Esophagus (tissue), 2 donors: ENCODE measurements around the gene SLC6A3. TPM values are rescaled to one million over a fixed set of nuclear protein-coding genes. Genes with fewer than 3 reads are reported as not detected.

Source experiments
- H3K27ac ChIP-seq, 2 donors: one replicate each; pipeline ENCODE4 v1.5.1; 2013; ENCODE audit warnings: low read depth in 2 of 2, mild to moderate bottlenecking in 2 of 2, inconsistent platforms in 1 of 2, low read length in 1 of 2, moderate library complexity in 1 of 2
- H3K27me3 ChIP-seq, 2 donors: one replicate each; pipeline ENCODE4 v1.6.1; 2013; ENCODE audit warnings: low read length in 2 of 2, control low read depth in 1 of 2, mild to moderate bottlenecking in 1 of 2; ENCODE audit not compliant: insufficient read depth in 2 of 2, control insufficient read depth in 1 of 2
- H3K36me3 ChIP-seq, 2 donors: one replicate each; pipeline ENCODE4 v1.6.1; 2013; ENCODE audit warnings: low read length in 1 of 2; ENCODE audit not compliant: control insufficient read depth in 2 of 2, insufficient read depth in 2 of 2
- H3K4me1 ChIP-seq, 2 donors: one replicate each; pipeline ENCODE4 v1.6.1; 2013; ENCODE audit warnings: low read length in 1 of 2; ENCODE audit not compliant: control insufficient read depth in 2 of 2, insufficient read depth in 2 of 2
- H3K4me3 ChIP-seq, 2 donors: one replicate each; pipeline ENCODE4 v1.5.1; 2013; ENCODE audit warnings: low read length in 2 of 2, mild to moderate bottlenecking in 2 of 2, low read depth in 1 of 2, moderate library complexity in 1 of 2
- H3K9me3 ChIP-seq, 2 donors: one replicate each; pipeline ENCODE4 v1.6.1; 2013; ENCODE audit warnings: mild to moderate bottlenecking in 2 of 2, low read depth in 1 of 2, low read length in 1 of 2, moderate library complexity in 1 of 2; ENCODE audit not compliant: control insufficient read depth in 2 of 2, insufficient read depth in 1 of 2
- WGBS, 2 donors: extraction: QIAGEN DNeasy Blood & Tissue Kit; methylation state at CpG; one replicate each; pipeline ENCODE4 v1.1.7; 2013; 5-methylcytosine and 5-hydroxymethylcytosine counted together
- polyA plus RNA-seq, 2 donors: library from polyadenylated mRNA; stranded (reverse); fragments of 200-250 nt; gene quantifications; one replicate each; pipeline ENCODE4 v1.2.3, GENCODE V29; 2013
- donor health status: healthy with polysubstance abuse.
- donor health status: Bipolar disorder and iron deficiency.

SLC6A3 gene
- polyA plus RNA-seq, 2 donors = 0.11 TPM; not detected in 1

GRCh38 chr5:1387059-1387755 lies 58.0 kb downstream of the SLC6A3 start:
- Histone ChIP-seq H3K9me3 (no peaks in the 10 kb centered on the region), H3K4me3 (no peak overlapping the region), H3K27ac (no peak overlapping the region), H3K4me1 (peaks cover 0 to 13% of the 10 kb centered on the region in 2 donors), H3K27me3 (peaks cover 0 to 4% of the 10 kb centered on the region in 2 donors), H3K36me3 (no peaks in the 10 kb centered on the region)
- 64 to 68% methylated on average over 11 of the region's 11 CpGs for WGBS, 2 donors

DNA sequence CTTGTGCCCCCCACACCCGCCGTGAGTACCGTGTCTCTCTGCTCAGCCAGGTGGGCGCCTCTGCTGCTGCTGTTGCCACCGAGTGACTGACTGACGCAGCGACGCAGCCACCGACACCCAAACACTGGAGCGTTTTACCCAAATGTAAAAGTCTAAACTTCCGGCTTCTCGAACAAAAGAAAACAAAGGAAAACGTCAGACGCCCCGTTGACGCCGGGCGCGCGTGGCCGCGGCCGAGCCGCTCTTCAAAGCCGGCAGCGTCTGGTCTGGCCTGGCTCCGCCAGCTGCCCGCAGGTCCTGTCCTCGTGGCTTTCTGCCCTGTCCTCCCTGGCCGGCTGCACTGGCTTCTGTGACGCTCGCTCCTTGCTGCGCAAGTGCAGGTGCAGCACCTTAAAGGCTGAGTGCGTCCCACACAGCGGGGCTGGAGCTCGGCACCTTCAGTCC lies 58.9 kb downstream of the SLC6A3 start:
- peaks cover 0 to 4% of the 10 kb centered on the region in 2 donors for H3K27me3 ChIP-seq
- H3K4me3 ChIP-seq = peak overlapping the region; percentile 57 to 58
- no peaks in the 10 kb centered on the region for H3K9me3 ChIP-seq
- H3K27ac ChIP-seq = peak overlapping the region; percentile 76 to 81
- WGBS, 2 donors = 0 to 1% methylated on average over 33 to 36 of the region's 36 CpGs
- no peaks in the 10 kb centered on the region for H3K36me3 ChIP-seq
- peaks cover 0 to 13% of the 10 kb centered on the region in 2 donors for H3K4me1 ChIP-seq

DNA sequence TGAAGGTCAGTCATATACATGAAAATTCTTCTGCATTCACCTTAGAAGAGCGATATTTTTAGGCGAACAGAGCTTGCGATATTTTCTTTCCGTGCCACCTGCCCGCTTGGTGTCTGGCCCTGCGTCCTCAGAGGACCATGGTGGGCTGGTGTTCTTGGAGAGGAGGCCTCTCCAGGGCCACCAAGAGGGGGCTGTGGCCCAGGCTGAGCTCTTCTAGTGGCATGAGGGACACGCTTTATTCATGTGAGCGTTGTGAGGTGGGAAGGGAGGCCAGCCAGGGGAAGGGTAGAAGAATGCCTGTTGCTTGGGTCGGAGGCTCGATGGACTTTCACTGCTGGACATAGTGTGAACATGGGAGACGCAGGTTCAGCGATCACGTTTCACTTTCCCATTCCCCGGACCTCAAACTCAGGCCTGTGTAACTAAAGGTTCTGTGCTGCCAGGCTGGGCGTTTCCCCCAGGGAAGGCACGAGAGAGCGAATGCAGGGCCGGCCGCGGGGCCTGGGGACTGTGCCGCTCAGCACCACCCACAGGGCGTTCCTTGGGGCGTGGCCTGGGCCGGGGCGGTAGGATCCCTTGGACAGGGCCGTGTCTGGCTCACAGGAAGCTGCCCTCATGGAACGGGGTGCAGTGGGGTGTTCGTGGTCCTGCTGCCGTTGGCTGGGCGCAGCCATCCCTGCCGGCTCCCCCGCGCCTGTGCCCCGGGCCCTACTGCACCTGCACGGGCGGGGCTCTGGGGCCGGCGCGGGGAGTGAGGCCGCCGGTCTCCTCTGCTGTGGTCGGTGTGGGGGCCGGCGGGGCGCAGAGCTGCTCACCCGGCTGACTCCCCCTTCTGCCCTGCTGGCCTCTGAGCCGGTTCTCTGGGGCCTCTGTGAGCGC lies 59.6 kb downstream of the SLC6A3 start:
- Histone ChIP-seq H3K4me3 (peak overlapping the region; percentile 57 to 58), H3K9me3 (no peaks in the 10 kb centered on the region), H3K27ac (peak overlapping the region; percentile 76 to 81), H3K36me3 (no peaks in the 10 kb centered on the region), H3K27me3 (peaks cover 0 to 4% of the 10 kb centered on the region in 2 donors), H3K4me1 (peaks cover 0 to 13% of the 10 kb centered on the region in 2 donors)
- WGBS, 2 donors = 11 to 12% methylated on average over 40 to 48 of the region's 48 CpGs

- 67 to 74% methylated on average over 10 of the region's 10 CpGs for WGBS, 2 donors
- Histone ChIP-seq H3K36me3 (no peaks in the 10 kb centered on the region), H3K4me1 (peaks cover 0 to 13% of the 10 kb centered on the region in 2 donors), H3K9me3 (no peaks in the 10 kb centered on the region), H3K4me3 (no peak overlapping the region), H3K27ac (no peak overlapping the region), H3K27me3 (peaks cover 0 to 4% of the 10 kb centered on the region in 2 donors)
These were observed 60.7 kb downstream of the SLC6A3 start for GRCh38 chr5:1384521-1384920.

DNA sequence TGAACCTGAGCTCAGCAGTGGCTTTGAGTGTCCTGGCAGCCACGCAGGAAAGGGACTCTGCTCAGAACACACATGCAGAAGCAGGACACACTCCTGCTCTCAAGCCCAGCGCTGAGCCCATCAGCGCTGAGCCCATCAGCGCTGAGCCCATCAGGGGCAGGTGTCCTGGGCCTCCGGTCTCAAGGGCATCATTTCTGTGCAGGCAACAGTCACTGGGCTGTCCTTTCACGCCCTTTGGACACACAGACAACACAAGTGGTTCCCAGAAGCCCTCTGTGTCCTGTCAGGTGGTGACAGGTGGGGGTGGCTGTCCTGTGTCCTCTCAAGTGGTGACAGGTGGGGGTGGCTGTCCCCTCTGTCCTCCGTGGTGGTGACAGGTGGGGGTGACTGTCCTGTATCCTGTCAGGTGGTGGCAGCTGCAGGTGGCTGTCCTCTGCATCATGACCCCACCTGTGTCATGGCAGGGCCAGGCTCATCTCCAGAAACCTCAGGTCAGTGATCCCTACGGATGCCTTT lies 61.3 kb downstream of the SLC6A3 start:
- Histone ChIP-seq H3K27me3 (peaks cover 0 to 4% of the 10 kb centered on the region in 2 donors), H3K4me3 (no peak overlapping the region), H3K9me3 (no peaks in the 10 kb centered on the region), H3K27ac (no peak overlapping the region), H3K4me1 (peaks cover 0 to 13% of the 10 kb centered on the region in 2 donors), H3K36me3 (no peaks in the 10 kb centered on the region)
- WGBS, 2 donors = 78 to 80% methylated on average over 8 of the region's 8 CpGs

DNA sequence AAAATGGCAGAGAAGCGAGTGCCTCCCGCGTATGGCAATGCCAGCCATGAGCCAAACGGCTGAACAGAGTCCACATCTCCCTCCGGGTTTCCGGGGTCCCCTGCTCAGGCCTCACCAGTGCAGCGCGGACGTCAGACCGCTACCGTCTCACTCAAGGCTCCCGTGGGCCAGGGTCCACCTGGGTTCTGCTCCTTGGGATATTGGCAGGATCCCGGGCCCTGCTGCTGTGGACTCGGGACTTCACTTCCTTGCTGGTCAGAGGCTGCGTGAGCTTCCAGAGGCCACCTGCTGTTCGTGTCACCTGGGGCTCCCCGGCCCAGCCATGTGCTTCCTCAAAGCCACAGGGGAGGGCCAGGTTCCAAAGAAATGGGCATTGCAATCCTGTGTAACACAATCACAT lies 61.9 kb downstream of the SLC6A3 start:
- Histone ChIP-seq H3K4me3 (no peak overlapping the region), H3K4me1 (peaks cover 0 to 13% of the 10 kb centered on the region in 2 donors), H3K27me3 (peaks cover 0 to 4% of the 10 kb centered on the region in 2 donors), H3K36me3 (no peaks in the 10 kb centered on the region), H3K9me3 (no peaks in the 10 kb centered on the region), H3K27ac (no peak overlapping the region)
- WGBS, 2 donors = 71 to 78% methylated on average over 17 of the region's 17 CpGs

- Histone ChIP-seq H3K9me3 (no peaks in the 10 kb centered on the region), H3K4me1 (peaks cover 0 to 12% of the 10 kb centered on the region in 2 donors), H3K27me3 (peaks cover 0 to 4% of the 10 kb centered on the region in 2 donors), H3K4me3 (no peak overlapping the region), H3K27ac (no peak overlapping the region), H3K36me3 (no peaks in the 10 kb centered on the region)
- WGBS, 2 donors = 87 to 88% methylated on average over 17 to 18 of the region's 18 CpGs
These were observed 63.0 kb downstream of the SLC6A3 start for GRCh38 chr5:1382248-1382700.

GRCh38 chr5:1381370-1382247 lies 63.6 kb downstream of the SLC6A3 start:
- 86 to 88% methylated on average over 25 of the region's 25 CpGs for WGBS, 2 donors
- H3K36me3 ChIP-seq = no peaks in the 10 kb centered on the region
- H3K4me1 ChIP-seq = peaks cover 0 to 7% of the 10 kb centered on the region in 2 donors
- no peak overlapping the region for H3K27ac ChIP-seq
- H3K4me3 ChIP-seq = no peak overlapping the region
- no peaks in the 10 kb centered on the region for H3K9me3 ChIP-seq
- H3K27me3 ChIP-seq = peaks cover 0 to under 1% of the 10 kb centered on the region in 2 donors

DNA sequence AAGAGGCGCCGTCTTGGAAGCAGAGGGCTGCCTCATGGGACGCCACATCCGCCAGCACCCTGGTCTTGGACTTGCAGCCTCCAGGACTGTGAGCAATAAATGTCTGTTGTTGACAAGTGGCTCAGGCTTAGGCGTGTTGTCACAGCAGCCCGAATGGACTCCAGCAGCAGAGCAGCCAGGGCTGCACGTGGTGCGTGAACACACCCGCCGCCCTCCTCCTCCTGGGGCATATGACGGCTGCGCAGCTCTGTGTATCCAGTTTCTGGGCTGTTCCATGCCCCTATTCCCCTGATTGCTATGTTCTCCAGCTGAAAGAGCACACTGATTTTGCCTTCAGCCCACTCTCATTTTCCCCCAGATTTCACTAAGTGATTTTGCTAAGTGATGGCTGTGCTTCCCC lies 64.3 kb downstream of the SLC6A3 start:
- WGBS, 2 donors = 71 to 81% methylated on average over 12 of the region's 12 CpGs
- Histone ChIP-seq H3K36me3 (no peaks in the 10 kb centered on the region), H3K27me3 (no peaks in the 10 kb centered on the region), H3K27ac (no peak overlapping the region), H3K9me3 (no peaks in the 10 kb centered on the region), H3K4me1 (peaks cover 0 to 4% of the 10 kb centered on the region in 2 donors), H3K4me3 (no peak overlapping the region)
